HL-60/S4 (cell line): ENCODE measurements around the gene SPRED2.
"Not testable (repeated sequence)": the region's sequence is repeated elsewhere in the genome, so short reads cannot be mapped to it uniquely, and the experiment has no call there.

Experiments
- in situ Hi-C: fragments of 300-500 bp; cut with MboI; formaldehyde crosslinking; loops from 2 replicates; pipeline ENCODE4 v1.14.3; 2022; ENCODE audit warnings: low sequenced_read_pairs

SPRED2 gene

DNA sequence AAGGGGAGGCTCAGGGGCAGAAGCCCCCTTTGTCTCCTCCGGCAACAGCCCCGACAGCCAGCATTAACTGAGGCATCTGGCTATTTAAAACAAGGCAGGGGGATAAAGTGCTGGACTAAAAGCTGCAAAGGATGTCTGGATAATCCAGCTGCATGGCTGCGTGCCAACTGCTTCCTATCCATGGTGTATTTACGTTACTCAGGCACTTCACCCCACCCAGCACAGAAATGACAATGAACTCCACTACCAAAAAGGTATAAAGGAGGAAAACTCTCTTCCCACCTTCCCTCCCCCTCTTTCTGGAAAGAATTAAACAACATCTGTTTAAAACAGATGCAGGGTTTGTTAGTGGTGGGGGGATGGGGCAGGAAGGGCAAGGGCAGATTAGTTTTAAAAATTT is 82.5 kb downstream of the SPRED2 start:
- in situ Hi-C loops: no loop called here

DNA sequence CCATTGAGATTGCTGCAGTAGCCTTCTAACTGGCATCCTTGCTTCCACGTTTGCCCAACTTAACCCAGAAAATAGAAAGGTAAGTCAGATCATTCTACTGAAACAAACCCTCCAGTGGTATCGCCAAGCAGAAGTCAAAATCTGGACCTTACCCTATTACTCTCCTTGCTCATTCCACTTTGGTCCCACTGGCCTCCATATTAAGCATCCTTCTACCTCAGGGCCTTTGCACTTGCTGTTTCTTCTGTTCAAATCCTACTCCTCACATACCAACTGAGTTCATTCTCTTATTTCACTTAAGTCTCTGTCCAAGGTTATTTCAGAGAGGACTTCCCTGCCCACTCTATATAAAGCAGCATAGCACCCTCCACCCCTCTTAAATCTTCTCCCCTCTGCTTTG is 84.5 kb downstream of the SPRED2 start:
- in situ Hi-C loops: no loop called here

DNA sequence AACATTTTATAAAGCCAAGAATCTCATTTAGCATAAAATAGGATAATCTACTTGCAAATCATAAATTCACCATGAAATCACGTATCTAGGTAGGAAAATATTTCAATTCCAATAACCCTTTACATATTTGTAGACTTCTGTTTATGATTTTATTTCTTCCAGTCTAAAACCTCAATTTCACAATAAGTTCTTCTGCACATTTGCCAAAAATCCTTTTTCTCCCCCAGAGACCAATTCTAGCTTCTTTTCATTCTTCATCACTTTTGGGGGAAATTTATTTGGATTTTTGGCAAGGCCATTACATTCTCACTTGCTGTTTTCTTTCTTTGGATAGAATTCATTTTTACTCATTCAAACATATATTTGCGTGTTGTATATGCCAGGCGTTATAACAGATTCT is 86.8 kb downstream of the SPRED2 start:
- in situ Hi-C loops: no loop called here

DNA sequence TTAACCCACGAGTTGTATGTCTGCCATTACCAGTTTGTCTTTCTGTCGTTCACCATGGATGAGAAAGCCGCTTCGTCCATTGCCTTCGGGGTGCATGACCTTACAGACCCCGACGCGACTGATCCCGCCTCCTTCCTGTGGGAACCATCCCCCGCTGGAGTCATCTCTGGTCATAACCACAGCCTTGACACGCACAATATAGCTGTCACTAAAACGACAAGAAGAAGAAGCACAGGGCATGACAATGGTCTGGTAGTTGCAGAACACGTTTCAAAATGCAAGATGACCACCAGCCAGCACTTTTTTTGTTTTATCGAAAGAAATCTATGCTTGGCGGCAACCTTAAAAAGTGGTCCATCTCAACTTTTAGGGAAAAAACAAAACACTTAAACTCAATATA is 87.7 kb downstream of the SPRED2 start:
- in situ Hi-C loops: no loop called here

DNA sequence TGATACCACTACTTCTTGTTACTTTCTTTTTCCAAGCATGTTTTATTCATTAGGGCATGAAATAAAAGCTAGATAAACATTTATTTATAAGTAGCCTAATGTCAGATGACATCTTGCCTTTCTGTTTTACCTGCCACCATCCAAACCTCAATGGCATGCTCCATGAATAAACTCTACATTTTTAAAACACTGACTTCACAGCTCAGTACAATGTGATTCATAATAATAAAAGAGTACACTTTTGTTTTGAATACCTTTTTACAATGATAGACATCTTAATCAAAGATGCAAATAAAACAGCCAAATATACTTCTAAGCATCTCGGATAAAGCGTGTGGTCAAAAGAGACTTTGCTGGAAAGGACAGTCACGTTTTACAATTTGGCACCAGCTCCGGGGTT is 88.2 kb downstream of the SPRED2 start:
- in situ Hi-C loops: no loop called here

DNA sequence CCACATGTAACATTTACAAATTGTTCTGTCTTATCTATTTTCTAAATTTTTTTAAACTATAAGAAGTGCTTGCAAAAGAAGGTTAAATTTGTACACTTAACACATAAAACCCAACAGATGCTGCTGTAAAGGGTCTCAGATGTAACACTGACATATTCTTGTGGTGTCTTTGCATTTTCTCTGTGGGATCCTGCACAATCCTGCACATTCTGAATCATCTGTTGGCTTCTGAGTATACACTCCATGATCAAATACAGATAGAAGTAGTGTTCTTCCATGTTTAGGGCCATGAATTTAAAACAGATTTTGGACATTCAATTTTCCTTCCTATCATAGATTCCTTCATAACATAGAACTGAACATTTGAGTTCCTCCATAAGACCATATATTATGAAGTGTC is 89.0 kb downstream of the SPRED2 start:
- in situ Hi-C loops: no loop called here

DNA sequence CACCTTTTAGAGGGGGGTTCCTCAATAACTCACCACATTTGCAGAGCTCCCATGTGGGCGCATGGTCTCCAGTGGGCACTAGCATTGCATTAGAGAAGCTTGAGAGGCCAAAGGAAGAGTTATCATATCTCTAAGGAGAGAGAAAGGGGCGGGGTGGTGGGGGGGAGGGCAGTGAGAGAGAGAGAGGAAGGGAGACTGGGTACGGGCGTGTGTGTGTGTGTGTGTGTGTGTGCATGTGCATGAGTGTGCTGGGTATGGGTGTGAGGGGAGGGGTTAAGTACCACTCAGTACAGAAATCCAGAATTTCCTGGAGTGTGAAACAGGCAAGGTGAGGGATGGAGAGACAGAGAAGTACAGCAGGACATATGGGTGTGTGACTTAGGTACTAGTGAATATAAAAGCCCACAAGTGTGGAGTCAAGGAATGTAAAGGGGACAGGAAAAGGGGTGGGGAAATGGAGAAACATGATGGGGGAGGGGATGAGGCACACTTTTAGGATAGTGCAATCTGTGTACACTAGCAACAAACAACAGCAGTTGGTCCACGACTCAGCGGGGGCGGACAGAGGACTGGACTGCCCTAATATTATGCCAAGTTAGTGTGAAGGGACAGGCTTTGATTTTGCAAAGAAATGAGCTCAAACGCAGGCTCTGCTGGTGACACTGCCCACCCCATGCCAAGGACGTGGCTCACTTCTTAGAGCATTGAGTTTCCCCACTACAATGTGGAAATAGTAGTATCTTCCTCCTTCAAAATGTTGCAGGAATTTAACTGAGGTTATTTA is 91.3 kb downstream of the SPRED2 start:
- in situ Hi-C loops: no loop called here

DNA sequence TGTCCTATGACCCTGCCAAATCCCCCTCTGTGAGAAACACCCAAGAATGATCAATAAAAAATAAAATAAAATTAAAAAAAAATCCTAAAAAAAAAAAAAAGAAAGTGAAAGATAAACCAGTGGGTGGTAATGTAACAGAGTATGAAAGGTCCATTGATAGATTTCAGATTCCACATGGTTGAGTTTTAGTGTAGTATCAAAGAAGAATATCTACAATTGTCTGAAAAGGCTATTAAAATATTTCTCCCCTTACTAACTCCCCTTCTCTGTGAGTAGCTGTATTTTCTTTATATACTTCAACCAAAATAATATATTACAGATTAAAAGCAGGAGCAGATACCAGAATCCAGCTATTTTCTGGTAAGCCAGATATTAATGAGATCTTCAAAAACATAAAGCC is 92.8 kb downstream of the SPRED2 start:
- in situ Hi-C loops: no loop called here

DNA sequence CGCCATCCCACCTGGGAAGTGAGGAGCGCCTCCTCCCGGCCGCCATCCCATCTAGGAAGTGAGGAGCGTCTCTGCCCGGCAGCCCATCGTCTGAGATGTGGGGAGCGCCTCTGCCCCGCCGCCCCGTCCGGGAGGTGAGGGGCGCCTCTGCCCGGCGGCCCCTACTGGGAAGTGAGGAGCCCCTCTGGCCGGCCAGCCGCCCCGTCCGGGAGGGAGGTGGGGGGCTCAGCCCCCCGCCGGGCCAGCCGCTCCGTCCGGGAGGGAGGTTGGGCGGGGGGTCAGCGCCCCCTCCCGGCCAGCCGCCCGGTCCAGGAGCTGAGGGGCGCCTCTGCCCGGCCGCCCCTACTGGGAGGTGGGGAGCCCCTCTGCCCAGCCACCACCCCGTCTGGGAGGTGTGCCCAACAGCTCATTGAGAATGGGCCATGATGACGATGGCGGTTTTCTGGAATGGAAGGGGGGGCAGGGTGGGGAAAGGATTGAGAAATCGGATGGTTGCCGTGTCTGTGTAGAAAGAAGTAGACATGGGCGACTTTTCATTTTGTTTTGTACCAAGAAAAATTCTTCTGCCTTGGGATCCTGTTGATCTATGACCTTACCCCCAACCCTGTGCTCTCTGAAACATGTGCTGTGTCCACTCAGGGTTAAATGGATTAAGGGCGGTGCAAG is 93.4 kb downstream of the SPRED2 start:
- in situ Hi-C loops: not testable (repeated sequence)

DNA sequence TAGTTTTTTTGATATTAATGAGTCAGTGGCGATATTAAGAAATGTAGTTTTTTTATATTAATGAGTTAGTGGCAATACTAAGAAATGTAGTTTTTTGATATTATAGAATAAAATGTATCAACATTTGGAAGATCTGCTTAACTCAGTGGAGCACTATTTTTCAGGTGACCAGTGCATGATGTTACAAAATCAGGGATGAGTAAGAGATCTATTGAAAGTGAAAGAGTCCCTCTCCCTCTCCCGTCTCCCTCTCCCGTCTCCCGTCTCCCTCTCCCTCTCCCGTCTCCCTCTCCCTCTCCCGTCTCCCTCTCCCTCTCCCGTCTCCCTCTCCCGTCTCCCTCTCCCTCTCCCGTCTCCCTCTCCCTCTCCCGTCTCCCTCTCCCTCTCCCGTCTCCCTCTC is 94.5 kb downstream of the SPRED2 start:
- in situ Hi-C loops: not testable (repeated sequence)

DNA sequence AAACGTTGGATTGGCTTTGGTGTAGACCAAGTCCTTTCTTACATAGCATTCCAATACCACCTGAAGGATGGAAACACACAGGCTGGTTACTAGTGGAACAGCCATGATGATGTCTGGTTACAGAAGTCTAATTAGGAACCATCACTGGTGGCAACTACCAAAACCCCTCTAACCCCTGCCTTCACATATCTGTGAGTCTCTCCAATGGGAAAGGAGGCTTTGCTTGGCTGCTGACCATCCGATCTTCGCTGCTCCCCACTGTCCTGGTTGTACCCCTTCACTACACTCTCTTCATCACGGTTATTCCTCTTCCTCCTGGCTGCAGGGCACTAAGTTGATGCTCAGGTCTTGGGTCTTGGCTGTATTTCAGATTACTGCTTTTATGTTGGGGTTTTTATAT is 97.7 kb downstream of the SPRED2 start:
- in situ Hi-C loops: no loop called here

DNA sequence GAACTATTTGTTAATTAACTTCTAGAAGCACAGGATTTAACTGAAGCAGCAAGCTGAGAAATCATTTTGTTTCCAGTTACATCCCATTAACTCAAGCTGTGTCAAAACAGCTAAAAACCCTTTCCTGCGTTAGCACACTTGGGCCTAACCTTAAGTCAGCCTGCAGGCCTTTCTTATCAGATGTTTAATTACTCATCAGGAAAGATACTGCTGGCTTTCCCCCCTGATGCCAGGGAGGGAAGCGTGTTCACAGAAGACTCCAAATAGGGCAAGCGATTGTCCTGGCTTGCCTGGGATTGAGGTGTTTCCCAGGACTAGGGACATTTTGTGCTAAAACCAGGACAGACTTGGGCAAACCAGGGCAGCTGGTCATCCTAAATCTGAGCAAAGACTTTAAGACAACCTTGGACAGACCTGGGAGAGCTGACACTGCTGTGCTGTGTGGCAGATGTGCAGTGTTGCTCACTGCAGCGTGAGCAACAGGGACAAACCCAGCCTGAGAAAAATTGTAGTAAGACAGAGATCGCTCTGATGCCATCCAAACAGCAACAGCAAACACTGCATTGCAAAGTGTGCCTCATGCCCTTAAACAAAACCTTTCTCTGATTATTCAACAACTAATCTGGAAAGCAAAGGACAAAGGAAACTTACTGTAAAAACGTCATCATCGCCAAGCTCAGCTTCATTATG is 100.9 kb downstream of the SPRED2 start:
- in situ Hi-C loops: no loop called here

DNA sequence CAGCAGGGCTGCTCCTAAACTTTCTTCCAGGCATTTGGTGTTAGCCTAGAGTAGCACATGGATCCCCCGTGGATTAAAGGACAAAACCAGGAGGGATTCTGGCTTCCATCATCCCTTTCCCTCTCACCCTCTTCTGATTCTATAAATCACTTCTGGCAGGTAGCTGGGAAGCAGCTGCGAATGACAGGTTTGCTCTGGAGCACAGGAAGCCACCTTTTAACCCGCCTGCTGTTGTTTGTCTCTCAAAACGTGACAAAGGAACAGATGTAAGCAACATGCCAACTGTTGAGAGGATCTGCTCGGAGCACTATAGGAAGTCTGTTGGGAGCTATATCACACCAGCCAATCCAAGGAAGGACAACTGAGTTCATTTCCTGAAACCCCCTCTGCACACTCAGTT is 102.9 kb downstream of the SPRED2 start:
- in situ Hi-C loops: no loop called here

DNA sequence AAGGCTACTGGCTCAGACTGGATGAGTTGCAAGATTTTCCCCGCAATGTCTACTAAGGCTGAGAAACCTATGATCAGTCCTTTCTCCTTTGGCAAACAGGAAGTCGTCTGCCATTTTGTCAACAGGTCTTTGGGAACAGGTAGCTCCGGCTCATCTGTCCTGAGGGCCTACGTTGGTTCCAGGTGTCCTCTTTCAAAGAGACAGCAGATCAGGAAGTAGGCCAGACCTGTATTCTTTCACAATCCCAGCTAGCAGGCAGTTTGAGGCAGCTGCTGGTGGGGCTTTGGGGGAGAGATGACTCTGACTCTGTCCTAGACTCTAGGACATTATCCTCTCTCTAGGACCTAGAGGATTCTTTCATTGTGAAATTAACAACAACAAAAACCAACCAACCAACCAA is 106.1 kb downstream of the SPRED2 start:
- in situ Hi-C loops: no loop called here

DNA sequence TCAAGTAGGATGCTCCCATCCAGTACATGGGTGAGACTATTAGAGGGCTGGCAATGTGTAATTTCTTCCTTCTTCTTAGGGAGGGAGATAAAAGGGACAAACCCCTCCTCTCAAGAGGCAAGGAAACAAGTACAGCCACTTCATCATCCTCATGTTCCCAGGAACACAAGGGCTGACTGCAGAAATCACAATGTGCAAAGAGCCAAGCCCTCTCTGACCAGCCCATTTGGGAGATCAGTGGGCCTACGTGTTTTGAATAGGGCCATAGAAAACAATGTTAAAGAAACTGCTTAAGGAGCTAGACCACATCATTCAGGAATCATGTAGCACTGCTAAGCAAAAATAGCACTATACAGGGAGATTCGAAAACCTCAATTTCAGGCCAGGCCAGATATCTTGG is 107.3 kb downstream of the SPRED2 start:
- in situ Hi-C loops: no loop called here

DNA sequence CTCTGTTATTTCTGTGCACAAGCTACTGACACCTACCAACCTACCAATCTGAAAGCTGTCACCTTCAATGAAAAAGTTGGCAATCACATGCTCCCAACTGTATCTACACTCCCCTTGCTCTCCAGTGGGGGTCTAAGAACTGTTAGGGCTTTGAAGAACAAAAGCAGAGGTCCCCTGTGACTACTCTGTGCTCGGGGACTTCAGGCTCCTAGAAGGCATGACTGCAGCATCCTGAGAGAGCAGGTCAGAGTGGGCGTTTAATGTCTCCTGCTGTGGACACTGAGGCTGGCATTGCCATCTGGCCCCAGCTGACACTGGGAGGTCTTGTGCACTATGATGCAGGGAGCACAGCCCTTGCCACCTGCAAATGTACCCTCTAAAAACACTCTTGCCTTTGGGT is 111.5 kb downstream of the SPRED2 start:
- in situ Hi-C loops: no loop called here

DNA sequence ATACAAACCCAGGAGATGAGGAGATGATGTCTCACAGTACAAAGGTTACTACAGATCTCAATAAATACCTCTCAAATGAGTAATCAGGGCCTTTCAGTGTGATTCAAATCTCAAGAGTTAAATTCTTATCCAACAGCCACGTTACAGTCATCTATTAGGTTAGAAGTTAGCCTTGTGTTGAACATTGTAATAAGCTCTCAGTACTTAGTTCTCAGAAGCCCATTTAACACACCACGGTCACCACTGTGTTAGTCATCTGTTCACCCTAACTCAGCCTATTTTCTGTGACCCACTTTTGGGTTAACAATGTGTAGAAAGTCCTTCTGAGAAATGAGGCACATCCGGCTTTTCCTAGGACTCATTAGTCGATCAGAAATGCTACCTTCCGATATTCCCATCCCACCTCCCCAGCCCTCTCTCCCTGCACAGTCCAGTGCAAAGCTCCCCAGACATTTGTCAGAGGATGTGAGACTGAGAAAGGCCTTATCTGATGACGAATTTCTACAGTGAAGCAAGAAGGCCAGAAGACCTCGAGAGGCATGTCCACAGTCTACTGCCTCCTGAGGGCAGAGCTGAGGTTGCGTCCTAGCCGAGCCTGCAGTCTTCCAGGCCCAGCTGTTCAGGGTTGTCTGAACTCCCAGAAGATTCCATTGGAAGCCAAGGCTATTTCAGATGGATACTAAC is 112.2 kb downstream of the SPRED2 start:
- in situ Hi-C loops: no loop called here

DNA sequence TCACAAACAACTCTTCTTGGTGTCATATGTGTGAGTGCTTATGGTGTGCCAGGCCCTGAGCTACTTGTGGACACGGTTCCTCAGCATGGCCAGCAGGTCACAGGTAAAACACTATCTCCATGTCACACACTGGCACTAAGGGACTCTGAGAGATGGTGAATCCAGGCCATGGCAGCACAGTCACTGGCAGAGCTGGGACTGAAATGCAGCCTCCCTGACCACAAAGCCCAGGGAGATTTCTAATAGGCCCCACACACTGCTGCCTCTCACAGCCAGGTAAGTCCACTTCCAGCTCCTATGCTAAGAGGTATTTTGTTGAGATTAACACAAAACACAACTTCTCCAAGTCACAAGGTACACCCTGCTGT is 112.7 kb downstream of the SPRED2 start:
- in situ Hi-C loops: no loop called here

DNA sequence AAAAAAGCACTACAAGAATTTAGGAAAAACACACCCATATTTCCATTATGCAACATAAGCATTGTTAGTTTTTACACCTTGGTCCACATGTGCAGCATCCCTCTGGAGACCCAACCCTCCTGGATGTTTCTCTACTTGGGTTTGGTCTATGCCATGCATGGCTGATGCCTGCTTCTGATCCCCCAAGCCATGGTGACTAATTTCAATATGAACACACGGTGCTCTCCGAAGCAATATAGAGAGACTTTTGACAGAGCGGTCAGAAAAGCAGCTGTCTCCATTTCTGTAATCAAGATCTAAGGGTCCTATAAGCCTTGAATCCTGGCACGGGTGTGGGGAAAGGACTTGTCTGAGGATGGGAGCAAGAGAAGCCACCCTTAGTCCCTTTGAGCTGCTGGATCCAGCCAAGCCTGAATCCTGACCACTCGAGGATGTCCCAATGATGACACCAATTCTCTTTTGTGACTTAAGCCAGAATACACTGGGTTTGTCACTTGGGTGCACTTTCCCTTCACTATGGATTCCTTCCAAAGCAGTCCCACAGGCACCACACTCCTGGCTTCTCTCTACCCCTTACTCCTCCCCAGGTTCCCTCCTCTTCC is 113.2 kb downstream of the SPRED2 start:
- in situ Hi-C loops: no loop called here

DNA sequence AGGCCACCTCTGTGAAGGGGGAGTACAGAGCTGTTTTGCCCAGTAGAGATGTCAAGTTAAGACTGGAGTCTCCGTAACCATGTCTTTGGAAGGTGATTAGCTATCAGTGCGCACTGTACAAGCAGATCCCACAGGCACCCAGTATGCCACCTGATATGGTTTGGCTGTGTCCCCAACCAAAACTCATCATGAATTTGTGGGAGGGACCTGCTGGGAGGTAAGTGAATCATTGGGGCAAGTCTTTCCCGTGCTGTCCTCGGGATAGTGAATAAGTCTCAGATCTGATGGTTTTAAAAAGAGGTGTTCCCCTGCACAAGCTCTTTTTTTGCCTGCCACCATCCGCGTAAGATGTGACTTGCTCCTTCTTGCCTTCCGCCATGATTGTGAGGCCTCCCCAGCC is 114.6 kb downstream of the SPRED2 start:
- in situ Hi-C loops: no loop called here

DNA sequence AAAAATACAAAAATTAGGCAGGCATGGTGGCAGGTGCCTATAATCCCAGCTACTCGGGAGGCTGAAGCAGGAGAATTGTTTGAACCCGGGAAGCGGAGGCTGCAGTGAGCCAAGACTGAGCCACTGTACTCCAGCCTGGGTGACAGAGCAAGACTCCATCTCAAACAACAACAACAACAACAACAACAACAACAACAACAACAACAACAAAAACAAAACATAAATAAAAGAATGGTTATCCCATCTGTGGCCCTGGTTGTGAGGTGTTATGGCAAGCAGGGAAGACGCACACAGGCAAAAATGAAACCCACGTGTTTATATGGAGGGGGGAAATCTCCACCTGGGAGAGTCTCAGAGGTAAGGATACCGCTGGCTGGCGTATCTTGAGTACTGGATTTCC is 115.0 kb downstream of the SPRED2 start:
- in situ Hi-C loops: not testable (repeated sequence)
